Erythroblast (primary cell): ENCODE results near the gene PIGW.

Experiments used
- GATA1 ChIP-seq: IDR thresholded peaks from 2 replicates; pipeline ENCODE4 v1.6.1; 2011; ENCODE audit warnings: low read depth, mild to moderate bottlenecking, control low read depth, low read length, moderate library complexity
- POLR2A ChIP-seq: IDR thresholded peaks from 2 replicates; pipeline ENCODE4 v1.6.1; 2011; ENCODE audit warnings: mild to moderate bottlenecking, low read length

DNA sequence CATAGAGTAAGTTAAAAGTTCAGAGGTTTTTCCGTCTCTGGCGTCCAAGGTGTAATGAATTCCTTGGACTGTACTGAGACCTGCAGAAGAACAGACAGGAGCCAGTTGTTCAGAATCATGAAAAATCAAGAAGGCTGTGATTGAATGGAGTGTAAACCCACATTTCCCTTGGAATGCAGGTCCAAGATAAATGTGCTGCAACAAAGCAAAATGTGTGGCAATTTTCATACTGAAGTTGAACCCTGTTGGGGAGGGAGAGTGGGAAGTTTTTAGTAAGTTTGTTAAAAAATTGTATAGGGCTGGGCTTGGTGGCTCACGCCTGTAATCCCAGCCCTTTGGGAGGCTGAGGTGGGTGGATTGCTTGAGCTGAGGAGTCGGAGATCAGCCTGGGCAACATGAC, 31.3 kb downstream of the PIGW start:
- TF ChIP-seq POLR2A (no peak), GATA1 (no peak)
